HG03469 (cell line): ENCODE measurements around the gene SH2D4B.

Experiments
- ATAC-seq: cut with Tn5 transposase; IDR thresholded peaks from one replicate; pipeline ENCODE4 v1.9.1; 2021; ENCODE audit warnings: mild to moderate bottlenecking, moderate library complexity, moderate number of reproducible peaks; ENCODE audit not compliant: unreplicated experiment

SH2D4B gene

DNA sequence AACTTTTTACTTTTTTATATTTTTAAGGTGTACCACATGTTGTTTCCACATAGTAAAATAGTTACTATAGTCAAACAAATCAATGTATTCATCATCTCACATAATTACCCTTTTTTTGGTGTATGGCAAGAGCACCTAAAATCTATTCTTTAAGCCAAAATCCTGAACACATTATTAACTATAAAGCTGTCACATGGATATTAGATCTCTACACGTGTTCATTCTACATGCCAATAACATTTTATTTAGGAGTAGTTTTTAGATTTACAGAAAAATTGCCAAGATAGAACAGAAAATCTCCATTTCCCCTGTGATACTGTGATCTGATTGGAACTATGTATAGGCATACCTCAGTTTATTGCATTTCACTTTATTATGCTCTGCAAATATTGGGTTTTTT is 137.1 kb downstream of the SH2D4B start:
- ATAC-seq, result no peak

DNA sequence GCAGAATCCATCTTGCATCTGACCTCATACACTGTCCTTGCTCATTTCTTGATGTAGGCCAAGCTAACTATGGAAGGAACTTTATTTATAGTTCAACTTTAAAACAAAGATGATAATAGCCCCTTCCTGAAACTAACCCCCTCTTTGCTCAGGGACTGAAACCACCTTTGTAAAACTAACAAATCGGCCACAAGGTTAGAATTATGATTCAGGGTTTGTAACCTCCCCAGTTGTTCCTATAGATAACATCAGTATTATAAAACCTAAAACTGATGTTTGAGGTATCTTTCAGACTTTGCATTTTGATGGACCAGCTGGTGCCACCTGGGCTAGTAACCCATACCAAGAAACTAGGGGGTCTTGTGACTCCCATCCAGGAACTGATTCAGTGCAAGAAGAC is 143.4 kb downstream of the SH2D4B start:
- ATAC-seq, result no peak

DNA sequence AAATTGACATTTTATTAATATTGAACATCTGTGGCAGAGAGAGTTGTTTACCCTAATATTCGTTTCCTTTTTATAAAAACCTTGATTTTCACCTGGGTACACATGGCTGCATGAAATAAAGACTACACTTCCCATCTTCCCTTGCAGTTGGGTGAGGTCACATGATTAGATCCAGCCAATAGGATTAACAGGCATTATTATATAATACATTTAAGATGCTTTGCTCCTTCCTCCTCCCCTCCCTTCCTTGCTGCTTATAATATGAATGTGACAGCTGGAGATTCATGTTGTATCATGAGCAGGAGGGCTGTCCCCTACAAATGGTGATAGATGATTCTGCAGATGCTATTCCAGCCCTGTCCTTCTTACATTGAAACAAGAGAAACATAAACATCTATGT is 146.6 kb downstream of the SH2D4B start:
- ATAC-seq, result peak; percentile 64

DNA sequence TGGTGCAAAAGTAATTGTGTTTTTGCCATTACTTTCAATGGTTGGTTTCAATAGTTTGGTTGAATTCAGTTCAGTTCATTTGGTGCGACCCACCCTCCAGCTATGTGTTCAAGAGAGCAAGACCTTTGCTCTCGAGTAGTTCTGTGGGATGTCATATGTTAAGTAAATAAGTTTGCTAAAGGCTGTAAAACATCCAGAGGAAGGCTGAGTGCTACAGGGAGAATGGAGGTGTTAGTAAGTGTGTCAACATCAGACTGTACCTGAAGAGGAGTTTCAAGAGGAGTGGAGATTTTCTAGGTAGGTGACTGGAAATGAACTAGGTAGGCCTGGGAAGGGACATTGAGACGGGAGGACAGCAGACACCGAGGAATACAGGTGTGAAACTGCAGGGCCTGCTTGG is 147.7 kb downstream of the SH2D4B start:
- ATAC-seq, result no peak

DNA sequence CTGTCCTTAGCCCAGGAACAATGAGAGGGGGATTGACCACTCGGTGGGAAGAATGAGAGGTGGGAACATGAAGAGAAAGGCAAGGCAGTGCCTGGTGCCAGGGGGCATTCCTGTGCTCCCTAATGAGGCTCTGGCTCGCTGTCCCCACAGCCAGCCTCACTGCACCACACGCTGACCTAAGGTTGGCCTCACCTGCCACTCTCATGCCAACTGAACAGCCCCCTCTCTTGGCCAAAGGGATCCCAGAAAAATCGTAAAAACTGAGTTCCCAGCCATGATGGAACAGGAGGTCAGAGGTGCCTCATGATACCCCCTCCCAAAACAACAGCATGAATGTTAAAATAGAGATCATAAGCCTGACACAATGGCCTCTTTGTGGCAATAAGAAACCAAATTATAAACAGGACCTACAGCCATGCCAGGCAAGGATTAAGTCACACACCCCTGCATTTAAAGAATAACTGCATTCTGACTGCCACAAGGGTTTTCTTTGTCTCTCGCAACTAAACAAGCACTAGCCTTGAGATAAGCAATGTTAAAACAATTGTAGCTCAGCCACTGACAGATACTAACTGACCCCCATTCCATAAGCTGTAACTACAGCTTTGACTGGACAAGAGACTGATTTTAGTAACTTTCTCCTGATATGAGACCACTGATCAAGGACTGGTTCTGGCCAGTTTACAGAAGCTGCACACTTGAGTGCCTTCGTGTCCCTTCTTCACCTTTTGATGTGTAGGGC is 149.2 kb downstream of the SH2D4B start:
- no peak for ATAC-seq

DNA sequence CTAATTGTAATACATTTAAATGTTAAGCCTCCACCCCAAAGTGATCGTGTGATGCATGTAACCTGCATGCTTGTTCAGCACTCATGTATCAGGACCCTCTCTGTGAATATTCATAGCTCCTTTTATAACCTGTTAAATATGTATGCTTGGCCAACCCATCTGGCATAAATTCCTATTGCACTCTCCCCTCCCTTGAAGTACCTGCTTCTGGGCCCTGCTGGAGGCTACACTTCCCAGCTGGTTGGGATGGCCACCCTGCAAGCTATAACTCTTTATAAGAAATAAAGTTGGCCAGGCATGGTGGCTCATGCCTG is 149.7 kb downstream of the SH2D4B start:
- no peak for ATAC-seq

DNA sequence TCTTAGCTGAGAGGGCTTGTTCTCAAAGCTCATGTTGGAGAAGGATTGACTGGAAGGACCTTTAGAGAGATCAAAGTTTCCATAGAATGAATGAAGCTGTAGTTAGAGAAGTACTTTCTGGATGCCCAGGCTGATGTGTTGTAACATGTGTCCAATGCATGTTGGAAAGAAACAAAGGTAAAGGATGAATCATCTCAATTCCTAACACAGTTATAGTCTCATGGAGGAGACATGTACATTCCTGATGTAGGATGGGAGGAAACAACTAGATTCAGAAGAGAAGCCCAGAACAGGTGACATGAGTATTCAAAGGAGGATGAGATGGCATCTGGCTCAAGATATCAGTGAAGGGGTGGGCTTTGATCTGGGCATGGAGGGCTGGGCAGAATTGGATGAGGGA is 152.7 kb downstream of the SH2D4B start:
- no peak for ATAC-seq

DNA sequence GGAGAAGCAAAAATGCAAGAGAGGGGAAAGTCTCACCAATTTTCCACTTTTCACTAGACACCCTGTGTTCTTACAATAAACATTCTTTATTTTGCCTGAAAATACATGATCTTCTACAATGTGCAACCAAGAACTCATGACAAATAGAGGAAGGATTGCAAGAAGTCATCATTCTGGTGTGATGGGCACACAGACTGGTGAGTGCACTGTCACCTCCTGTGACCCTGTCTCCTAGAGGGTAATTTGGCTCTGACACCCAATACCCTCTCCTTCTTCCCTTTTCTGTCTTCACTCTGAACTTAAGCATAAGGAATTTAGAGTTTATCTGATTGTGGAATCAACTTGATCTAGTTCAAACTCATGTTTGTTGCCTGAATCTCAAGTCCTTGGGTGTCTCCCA is 153.7 kb downstream of the SH2D4B start:
- ATAC-seq, result no peak

DNA sequence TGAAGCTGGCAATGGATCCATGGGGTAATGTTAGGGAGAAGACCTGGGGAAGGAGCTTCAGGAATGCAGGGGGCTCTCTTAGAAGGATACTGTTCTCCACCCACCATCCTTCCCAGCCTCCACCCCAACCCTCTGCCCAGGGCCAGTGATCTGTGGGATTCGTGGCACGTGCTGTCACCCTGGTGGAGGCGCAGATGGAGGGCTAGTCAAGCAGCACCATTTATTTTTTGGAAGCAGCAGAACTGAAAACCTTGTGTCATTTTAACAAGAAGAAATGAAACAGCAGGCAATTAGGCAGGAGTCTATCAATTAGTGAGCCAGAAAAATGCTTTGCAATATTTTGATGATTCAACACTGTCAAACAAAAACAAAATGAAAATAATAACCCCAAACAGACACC is 155.9 kb downstream of the SH2D4B start:
- no peak for ATAC-seq

DNA sequence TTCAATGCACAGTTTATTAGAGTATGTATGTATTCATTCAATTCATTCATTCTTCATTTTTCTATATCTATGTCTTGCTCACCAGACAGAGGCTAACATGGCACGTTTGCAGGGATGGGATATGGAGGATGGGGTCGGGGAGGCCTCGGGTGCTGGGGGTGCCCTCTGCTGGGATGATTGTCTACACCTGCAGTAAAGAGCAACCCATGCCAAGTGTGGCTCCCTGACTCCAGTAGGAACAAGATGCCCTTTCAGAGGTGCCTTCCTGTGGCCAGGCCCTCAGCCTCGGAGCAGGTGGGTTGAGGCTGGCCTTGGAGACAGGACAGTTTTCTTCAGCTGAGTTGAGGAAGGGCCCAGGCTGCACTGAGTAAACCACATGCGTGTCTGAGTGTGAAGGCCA is 157.2 kb downstream of the SH2D4B start:
- no peak for ATAC-seq
